Fibroblast of skin of back (primary cell): ENCODE results near the gene SHISA6.
"Not testable (repeated sequence)": the region's sequence is repeated elsewhere in the genome, so short reads cannot be mapped to it uniquely, and the experiment has no call there.

ENCODE experiments used
- DNase-seq: peaks from one replicate; pipeline ENCODE4 v3.0.0-alpha.2; 2013

The SHISA6 gene

GRCh38 chr17:11303773-11304394, 62.9 kb downstream of the SHISA6 start:
- no peak for DNase-seq

- no peak for DNase-seq
These were observed 63.6 kb downstream of the SHISA6 start for GRCh38 chr17:11304568-11304967.

- DNase-seq: no peak
These were observed 64.5 kb downstream of the SHISA6 start for GRCh38 chr17:11305524-11305923.

GRCh38 chr17:11308531-11308930, 67.5 kb downstream of the SHISA6 start:
- DNase-seq: no peak

GRCh38 chr17:11309033-11309432, 68.0 kb downstream of the SHISA6 start:
- DNase-seq: no peak

GRCh38 chr17:11309850-11310249, 68.8 kb downstream of the SHISA6 start:
- DNase-seq: no peak

- DNase-seq: not testable (repeated sequence)
These were observed 75.4 kb downstream of the SHISA6 start for GRCh38 chr17:11316451-11316850.

- no peak for DNase-seq
These were observed 77.2 kb downstream of the SHISA6 start for GRCh38 chr17:11318207-11318606.

- no peak for DNase-seq
These were observed 78.9 kb downstream of the SHISA6 start for GRCh38 chr17:11319894-11320293.

- DNase-seq: no peak
These were observed 83.0 kb downstream of the SHISA6 start for GRCh38 chr17:11324021-11324420.

GRCh38 chr17:11324846-11325420, 83.9 kb downstream of the SHISA6 start:
- no peak for DNase-seq

GRCh38 chr17:11326492-11326891, 85.5 kb downstream of the SHISA6 start:
- DNase-seq: no peak

GRCh38 chr17:11328770-11329169, 87.8 kb downstream of the SHISA6 start:
- DNase-seq: no peak

GRCh38 chr17:11330006-11330405, 89.0 kb downstream of the SHISA6 start:
- DNase-seq: no peak

GRCh38 chr17:11330826-11331225, 89.8 kb downstream of the SHISA6 start:
- DNase-seq: peak; percentile 97

GRCh38 chr17:11331547-11332513, 90.8 kb downstream of the SHISA6 start:
- DNase-seq: peak; percentile 57

GRCh38 chr17:11332706-11333105, 91.7 kb downstream of the SHISA6 start:
- no peak for DNase-seq

- no peak for DNase-seq
These were observed 93.5 kb downstream of the SHISA6 start for GRCh38 chr17:11334493-11334892.

GRCh38 chr17:11336290-11336689, 95.3 kb downstream of the SHISA6 start:
- DNase-seq: no peak

GRCh38 chr17:11340803-11341202, 99.8 kb downstream of the SHISA6 start:
- no peak for DNase-seq

- no peak for DNase-seq
These were observed 101.1 kb downstream of the SHISA6 start for GRCh38 chr17:11342138-11342537.

GRCh38 chr17:11349106-11349505, 108.1 kb downstream of the SHISA6 start:
- DNase-seq: no peak

GRCh38 chr17:11351479-11351878, 110.5 kb downstream of the SHISA6 start:
- DNase-seq: no peak

- no peak for DNase-seq
These were observed 112.6 kb downstream of the SHISA6 start for GRCh38 chr17:11353601-11354000.
